Endothelial cell of umbilical vein (primary cell): Measurements from ENCODE around the gene HIP1R. TPM values are rescaled to one million over a fixed set of nuclear protein-coding genes. Genes with fewer than 3 reads are reported as not detected.

Experiments
- BruUV-seq: library from RNA; stranded (reverse); fragments of 400-500 nt; replicated peaks from 2 replicates; lab custom pipeline; 2021; lab: Mats Ljungman, UMichigan
- CTCF ChIA-PET: fragments of 300-600, 350-600 bp; sonication (Branson Sonifier 250); formaldehyde crosslinking; loops from one replicate; lab custom pipeline; 2021; ENCODE audit warnings: antibody characterized with exemption, inconsistent platforms; lab: Charles Lee
- POLR2A ChIA-PET: fragments of 300-600, 350-600 bp; sonication (Branson Sonifier 250); formaldehyde crosslinking; loops from one replicate; lab custom pipeline; 2021; ENCODE audit warnings: antibody characterized with exemption, inconsistent platforms; lab: Charles Lee
- DNase-seq: peaks from one replicate; pipeline ENCODE4 v3.0.0-alpha.2; 2011; ENCODE audit warnings: low read depth, low spot score
- FAIRE-seq: peaks from 2 replicates; lab custom pipeline; 2011; peaks lifted over from hg19 to GRCh38; lab: Jason Lieb, UNC
- H2AFZ ChIP-seq: 2 replicates; pipeline ENCODE4 v1.6.0; 2012; ENCODE audit warnings: low read depth, low read length, control low read depth, inconsistent platforms
- H3K27ac ChIP-seq: 2 replicates; pipeline ENCODE4 v1.5.1; 2011; ENCODE audit warnings: low read depth, mild to moderate bottlenecking, control low read depth, low read length, moderate library complexity; ENCODE audit not compliant: insufficient read depth
- H3K27me3 ChIP-seq, 2 experiments: 2 replicates each; pipeline versions ENCODE4 v1.6.0 to v1.6.1; 2011; ENCODE audit warnings: low read length in 2 of 2, mixed read lengths in 1 of 2; ENCODE audit not compliant: control insufficient read depth in 2 of 2, insufficient read depth in 2 of 2
- H3K36me3 ChIP-seq, 2 experiments: 2 replicates in 1 of 2; 3 replicates in 1 of 2; pipeline ENCODE4 v1.5.1; 2011; ENCODE audit warnings: low read length in 2 of 2, mild to moderate bottlenecking in 1 of 2, moderate library complexity in 1 of 2; ENCODE audit not compliant: control insufficient read depth in 2 of 2, insufficient read depth in 2 of 2; ENCODE audit errors: extremely low read depth in 1 of 2
- H3K4me1 ChIP-seq: 3 replicates; pipeline ENCODE4 v1.5.1; 2011; ENCODE audit warnings: mild to moderate bottlenecking, low read length; ENCODE audit not compliant: control insufficient read depth, insufficient read depth; ENCODE audit errors: extremely low read depth
- H3K4me2 ChIP-seq: 2 replicates; pipeline ENCODE4 v1.6.1; 2011; ENCODE audit warnings: low read length, control low read depth, mixed read lengths; ENCODE audit not compliant: insufficient read depth
- H3K4me3 ChIP-seq, 3 experiments: fragments of 200-600 bp in 1 of 3; sonication (generic), shearing (Covaris generic) in 1 of 3; replicated peaks in 1 of 3; 2 replicates each; pipeline ENCODE4 v1.5.1; 2011 to 2016; ENCODE audit warnings: control low read depth in 3 of 3, low read length in 3 of 3, mild to moderate bottlenecking in 2 of 3, inconsistent platforms in 1 of 3, low read depth in 1 of 3, moderate library complexity in 1 of 3; ENCODE audit not compliant: insufficient read depth in 1 of 3
- H3K79me2 ChIP-seq: 2 replicates; pipeline ENCODE4 v1.6.0; 2012; ENCODE audit warnings: low read length, inconsistent platforms; ENCODE audit not compliant: control insufficient read depth, insufficient read depth
- H3K9ac ChIP-seq: replicated peaks from 2 replicates; pipeline ENCODE3; 2011; ENCODE audit warnings: low read length, control low read depth; ENCODE audit not compliant: insufficient read depth; ENCODE audit errors: extremely low read depth
- H3K9me1 ChIP-seq: replicated peaks from 3 replicates; pipeline ENCODE4 v1.6.0; 2011; ENCODE audit warnings: mild to moderate bottlenecking, low read length; ENCODE audit not compliant: control insufficient read depth, insufficient read depth; ENCODE audit errors: extremely low read depth
- H3K9me3 ChIP-seq: replicated peaks from 2 replicates; pipeline ENCODE4 v1.5.1; 2012; ENCODE audit warnings: low read length, inconsistent platforms; ENCODE audit not compliant: control insufficient read depth, insufficient read depth
- H4K20me1 ChIP-seq: replicated peaks from 2 replicates; pipeline ENCODE3; 2011; ENCODE audit warnings: mild to moderate bottlenecking, low read length; ENCODE audit not compliant: control insufficient read depth, insufficient read depth; ENCODE audit errors: extremely low read depth
- EZH2 ChIP-seq: IDR thresholded peaks from 2 replicates; pipeline ENCODE4 v1.6.1; 2012; ENCODE audit warnings: borderline replicate concordance, low read depth, mild to moderate bottlenecking, moderate library complexity, low read length, inconsistent platforms; ENCODE audit not compliant: severe bottlenecking
- FOS ChIP-seq: IDR thresholded peaks from 2 replicates; pipeline ENCODE4 v1.6.1; 2011; ENCODE audit warnings: mild to moderate bottlenecking, low read length, moderate library complexity, borderline replicate concordance; ENCODE audit not compliant: insufficient read depth
- GATA2 ChIP-seq: IDR thresholded peaks from 2 replicates; pipeline ENCODE4 v1.7.0; 2011; ENCODE audit warnings: low read depth, mild to moderate bottlenecking, moderate library complexity, mixed read lengths, low read length; ENCODE audit not compliant: insufficient read length, insufficient read depth
- JUN ChIP-seq: IDR thresholded peaks from 2 replicates; pipeline ENCODE4 v1.6.1; 2011; ENCODE audit warnings: borderline replicate concordance, low read depth; ENCODE audit not compliant: insufficient read length, insufficient read depth
- MAX ChIP-seq: IDR thresholded peaks from 2 replicates; pipeline ENCODE4 v1.6.1; 2011; ENCODE audit not compliant: insufficient read depth, insufficient read length
- MYC ChIP-seq: IDR thresholded peaks from one replicate; pipeline ENCODE4 v1.6.1; 2011; ENCODE audit warnings: mild to moderate bottlenecking, low read depth, low read length
- POLR2A ChIP-seq: IDR thresholded peaks from 2 replicates; pipeline ENCODE4 v1.6.1; 2012; ENCODE audit warnings: low read depth, mild to moderate bottlenecking, control low read depth, low read length
- POLR2AphosphoS5 ChIP-seq: IDR thresholded peaks from 2 replicates; pipeline ENCODE4 v1.6.1; 2012; ENCODE audit warnings: low read depth, mild to moderate bottlenecking, control low read depth, low read length, moderate library complexity; ENCODE audit not compliant: insufficient read depth
- dilution Hi-C: fragments of 300-500 bp; cut with MboI; formaldehyde crosslinking; loops from one replicate; pipeline ENCODE4 v1.15.0; 2019; ENCODE audit warnings: low sequenced_read_pairs; ENCODE audit not compliant: extremely low pct_ligation_motif_present
- intact Hi-C: fragments of 100-400 bp; cut with micrococcal nuclease; formaldehyde crosslinking; loops from one replicate; pipeline ENCODE4 v1.10.0; 2022
- polyA plus RNA-seq, 4 experiments: library from polyadenylated mRNA; depleted of rRNA in 3 of 4; stranded (reverse) in 3 of 4; unstranded in 1 of 4; fragments of >200 nt; gene quantifications; 2 replicates each; pipeline versions ENCODE4 v1.2.1 to v1.2.3, GENCODE V29; 2011 to 2012; ENCODE audit warnings: missing spikeins in 1 of 4
- total RNA-seq: library from RNA; stranded (reverse); gene quantifications from 2 replicates; pipeline ENCODE4 v1.2.3, GENCODE V29; 2021
- TF ChIP-seq, protein P1 (sequence below), 2 donors: IDR thresholded peaks; 1 replicate in 1 of 2; 2 replicates in 1 of 2; pipeline ENCODE4 v1.5.1; 2011; ENCODE audit warnings: low read length in 2 of 2, mild to moderate bottlenecking in 2 of 2, moderate library complexity in 2 of 2, control low read depth in 1 of 2, inconsistent platforms in 1 of 2, low read depth in 1 of 2; ENCODE audit not compliant: insufficient read depth in 1 of 2; ENCODE audit errors: extremely low read depth in 1 of 2

The HIP1R gene
- total and polyA plus RNA-seq, 2 donors (not counting 3 experiments of a cell fraction or from before 2014, with no cell fraction given), result 111 to 122 TPM

DNA sequence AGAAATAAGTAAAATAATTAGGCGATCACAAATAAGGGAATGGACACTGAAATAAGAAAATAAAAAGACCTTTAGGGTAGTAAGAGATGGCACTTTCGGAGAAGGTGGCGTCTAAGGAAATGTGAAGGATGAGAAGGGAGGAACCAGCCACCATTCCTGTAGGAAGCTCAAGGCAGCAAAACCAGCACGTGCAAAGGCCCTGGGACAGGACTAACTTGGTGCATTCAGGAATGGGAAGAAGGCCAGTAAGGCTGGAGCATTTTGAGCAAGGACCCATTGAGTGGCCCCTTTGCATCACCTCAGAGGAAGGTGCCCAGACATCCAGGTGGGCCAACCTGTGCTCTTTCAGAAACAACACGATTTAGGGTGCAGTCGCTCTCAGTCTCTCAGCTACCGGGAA, 61.4 kb downstream of the HIP1R start:
- Histone ChIP-seq H3K36me3 (no peaks in the 10 kb centered on the region), H4K20me1 (no peaks in the 10 kb centered on the region), H3K4me1 (peaks cover 27% of the 10 kb centered on the region), H3K4me3 (no peak overlapping the region), H3K79me2 (peaks cover 39% of the 10 kb centered on the region), H3K9me3 (no peaks in the 10 kb centered on the region), H3K4me2 (no peak overlapping the region), H2AFZ (no peak overlapping the region), H3K9me1 (no peaks in the 10 kb centered on the region), H3K9ac (no peak overlapping the region), H3K27ac (no peak overlapping the region), H3K27me3 (peaks cover 0 to 2% of the 10 kb centered on the region in 2 experiments)
- no peak for DNase-seq
- ChIA-PET CTCF (interaction anchor here (0.9 to 1.6 kb wide), 4 partner anchors 12 to 56 kb away, joined by 3 to 4 read pairs (median 4); no protein-coding TSS in a partner anchor), POLR2A (no interaction called here)
- intact Hi-C loops (loop anchor here (5.0 kb wide), 1 partner anchor 46 kb away; no protein-coding TSS in a partner anchor), dilution Hi-C loops (no loop called here)
- no peak for TF ChIP-seq FOS
- no peak for TF ChIP-seq POLR2A
- TF ChIP-seq MAX, result no peak
- TF ChIP-seq JUN, result no peak
- TF ChIP-seq, protein P1, sequence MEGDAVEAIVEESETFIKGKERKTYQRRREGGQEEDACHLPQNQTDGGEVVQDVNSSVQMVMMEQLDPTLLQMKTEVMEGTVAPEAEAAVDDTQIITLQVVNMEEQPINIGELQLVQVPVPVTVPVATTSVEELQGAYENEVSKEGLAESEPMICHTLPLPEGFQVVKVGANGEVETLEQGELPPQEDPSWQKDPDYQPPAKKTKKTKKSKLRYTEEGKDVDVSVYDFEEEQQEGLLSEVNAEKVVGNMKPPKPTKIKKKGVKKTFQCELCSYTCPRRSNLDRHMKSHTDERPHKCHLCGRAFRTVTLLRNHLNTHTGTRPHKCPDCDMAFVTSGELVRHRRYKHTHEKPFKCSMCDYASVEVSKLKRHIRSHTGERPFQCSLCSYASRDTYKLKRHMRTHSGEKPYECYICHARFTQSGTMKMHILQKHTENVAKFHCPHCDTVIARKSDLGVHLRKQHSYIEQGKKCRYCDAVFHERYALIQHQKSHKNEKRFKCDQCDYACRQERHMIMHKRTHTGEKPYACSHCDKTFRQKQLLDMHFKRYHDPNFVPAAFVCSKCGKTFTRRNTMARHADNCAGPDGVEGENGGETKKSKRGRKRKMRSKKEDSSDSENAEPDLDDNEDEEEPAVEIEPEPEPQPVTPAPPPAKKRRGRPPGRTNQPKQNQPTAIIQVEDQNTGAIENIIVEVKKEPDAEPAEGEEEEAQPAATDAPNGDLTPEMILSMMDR (IDR thresholded peaks at IDR 0.05; ENCODE audit: extremely low read depth in 1 of 2, insufficient read depth in 1 of 2, low read depth in 1 of 2, low read length in 2 of 2), result no peak
- no peak for TF ChIP-seq POLR2AphosphoS5
- no peak for TF ChIP-seq GATA2
- TF ChIP-seq MYC, result no peak
- TF ChIP-seq EZH2, result no peak
- FAIRE-seq, result no peak
- BruUV-seq, result no TSS peak
